ENCODE results near the gene TMEM120B. TPM values are rescaled to one million over a fixed set of nuclear protein-coding genes. Genes with fewer than 3 reads are reported as not detected.

The TMEM120B gene
- total and polyA plus RNA-seq, 2 of the 13 experiments (the other 11 are each of a cell fraction or from before 2014, with no cell fraction given) = 7.1 to 12.9 TPM

DNA sequence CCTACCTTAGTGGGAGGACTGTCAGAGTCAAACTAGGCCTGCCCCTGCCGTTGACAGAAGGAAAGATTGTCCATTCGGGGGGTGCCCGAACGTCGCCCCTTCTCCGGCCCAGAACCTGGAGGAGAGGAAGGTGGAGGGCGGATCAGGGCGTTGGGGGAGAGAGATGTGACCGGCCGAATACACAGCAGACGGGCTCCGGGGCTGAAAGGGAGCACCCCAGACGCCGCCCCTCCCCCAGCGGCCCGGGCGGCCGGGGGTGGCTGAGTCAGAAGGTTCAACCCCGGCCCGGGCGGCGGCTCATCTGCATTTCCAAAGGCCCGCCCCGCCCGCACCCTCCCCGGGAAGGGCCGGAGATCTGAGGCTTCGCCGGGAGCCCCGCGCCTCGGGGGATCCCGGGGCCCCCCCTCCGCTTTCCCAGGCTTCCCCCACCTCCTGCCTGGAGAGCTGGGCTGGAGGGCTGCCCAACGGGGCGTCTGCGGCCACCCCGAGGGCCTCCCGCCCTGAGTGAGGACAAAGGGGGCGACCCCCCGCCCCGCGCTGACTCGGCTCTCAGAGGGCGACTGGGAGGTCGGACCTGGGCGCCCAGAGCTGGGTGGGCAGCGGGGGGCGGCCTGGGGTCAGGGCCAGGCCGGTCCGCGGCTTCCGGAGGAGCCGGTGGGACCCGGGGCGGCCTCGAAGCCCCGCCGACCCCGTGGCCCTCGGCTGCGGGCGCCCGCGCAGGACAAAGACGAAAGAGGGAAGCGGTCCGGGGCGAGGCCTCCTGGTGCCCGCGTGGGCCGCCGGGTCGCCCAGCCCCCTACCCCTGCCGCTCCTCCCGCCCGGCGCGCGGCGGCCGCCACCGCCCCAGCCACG is 87.5 kb downstream of the TMEM120B start (continued):
- TF ChIP-seq SMYD3 (CRISPR knock-in tag; IDR thresholded peaks at IDR 0.05) = no peak
- TF ChIP-seq IKZF4 (CRISPR knock-in tag; IDR thresholded peaks at IDR 0.05; ENCODE audit: borderline replicate concordance, low read depth, not compliant biosample characterization) = no peak
- TF ChIP-seq TCF7 (IDR thresholded peaks at IDR 0.05; ENCODE audit: low read depth) = peak; percentile 87
- 0 out of 2 replicates have a peak, but pooled peaks have one; percentile 9 for TF ChIP-seq ZNF350 (CRISPR knock-in tag; IDR thresholded peaks at IDR 0.05; ENCODE audit: borderline replicate concordance, low read depth)
- no peak for TF ChIP-seq ZNF24 (IDR thresholded peaks at IDR 0.05)
- TF ChIP-seq ZNF33A (CRISPR knock-in tag; IDR thresholded peaks at IDR 0.05; ENCODE audit: borderline replicate concordance) = no peak
- no peak for TF ChIP-seq ZNF337 (CRISPR knock-in tag; IDR thresholded peaks at IDR 0.05; ENCODE audit: borderline replicate concordance, low read depth)
- TF ChIP-seq ZNF230 (CRISPR knock-in tag; IDR thresholded peaks at IDR 0.05) = no peak
- TF ChIP-seq, protein P1, sequence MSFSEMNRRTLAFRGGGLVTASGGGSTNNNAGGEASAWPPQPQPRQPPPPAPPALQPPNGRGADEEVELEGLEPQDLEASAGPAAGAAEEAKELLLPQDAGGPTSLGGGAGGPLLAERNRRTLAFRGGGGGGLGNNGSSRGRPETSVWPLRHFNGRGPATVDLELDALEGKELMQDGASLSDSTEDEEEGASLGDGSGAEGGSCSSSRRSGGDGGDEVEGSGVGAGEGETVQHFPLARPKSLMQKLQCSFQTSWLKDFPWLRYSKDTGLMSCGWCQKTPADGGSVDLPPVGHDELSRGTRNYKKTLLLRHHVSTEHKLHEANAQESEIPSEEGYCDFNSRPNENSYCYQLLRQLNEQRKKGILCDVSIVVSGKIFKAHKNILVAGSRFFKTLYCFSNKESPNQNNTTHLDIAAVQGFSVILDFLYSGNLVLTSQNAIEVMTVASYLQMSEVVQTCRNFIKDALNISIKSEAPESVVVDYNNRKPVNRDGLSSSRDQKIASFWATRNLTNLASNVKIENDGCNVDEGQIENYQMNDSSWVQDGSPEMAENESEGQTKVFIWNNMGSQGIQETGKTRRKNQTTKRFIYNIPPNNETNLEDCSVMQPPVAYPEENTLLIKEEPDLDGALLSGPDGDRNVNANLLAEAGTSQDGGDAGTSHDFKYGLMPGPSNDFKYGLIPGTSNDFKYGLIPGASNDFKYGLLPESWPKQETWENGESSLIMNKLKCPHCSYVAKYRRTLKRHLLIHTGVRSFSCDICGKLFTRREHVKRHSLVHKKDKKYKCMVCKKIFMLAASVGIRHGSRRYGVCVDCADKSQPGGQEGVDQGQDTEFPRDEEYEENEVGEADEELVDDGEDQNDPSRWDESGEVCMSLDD (CRISPR knock-in tag; IDR thresholded peaks at IDR 0.05; ENCODE audit: borderline replicate concordance) = peak; percentile 96
- TF ChIP-seq ZBTB1 (CRISPR knock-in tag; IDR thresholded peaks at IDR 0.05; ENCODE audit: borderline replicate concordance) = no peak
- no peak for TF ChIP-seq NFIC (IDR thresholded peaks at IDR 0.05; ENCODE audit: low read length)
- TF ChIP-seq ARID5B (CRISPR knock-in tag; IDR thresholded peaks at IDR 0.05) = peak; percentile 76
- TF ChIP-seq ZBTB34 (CRISPR knock-in tag; IDR thresholded peaks at IDR 0.05) = no peak
- TF ChIP-seq, protein P2, sequence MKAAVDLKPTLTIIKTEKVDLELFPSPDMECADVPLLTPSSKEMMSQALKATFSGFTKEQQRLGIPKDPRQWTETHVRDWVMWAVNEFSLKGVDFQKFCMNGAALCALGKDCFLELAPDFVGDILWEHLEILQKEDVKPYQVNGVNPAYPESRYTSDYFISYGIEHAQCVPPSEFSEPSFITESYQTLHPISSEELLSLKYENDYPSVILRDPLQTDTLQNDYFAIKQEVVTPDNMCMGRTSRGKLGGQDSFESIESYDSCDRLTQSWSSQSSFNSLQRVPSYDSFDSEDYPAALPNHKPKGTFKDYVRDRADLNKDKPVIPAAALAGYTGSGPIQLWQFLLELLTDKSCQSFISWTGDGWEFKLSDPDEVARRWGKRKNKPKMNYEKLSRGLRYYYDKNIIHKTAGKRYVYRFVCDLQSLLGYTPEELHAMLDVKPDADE (CRISPR knock-in tag; IDR thresholded peaks at IDR 0.05) = no peak
- peak; percentile 37; the same call in 1 of the 2 replicates for TF ChIP-seq PPARG (CRISPR knock-in tag; conservative IDR thresholded peaks at IDR 0.05)
